NT2/D1 (cell line): ENCODE data around the gene DAPK2.

ENCODE experiments used
- DNase-seq: peaks from one replicate; pipeline ENCODE4 v3.0.0-alpha.2; 2011; ENCODE audit warnings: low read depth, low spot score
- H3K27me3 ChIP-seq: 2 replicates; pipeline ENCODE4 v1.6.0; 2011; ENCODE audit warnings: mild to moderate bottlenecking; ENCODE audit not compliant: insufficient read length, insufficient read depth
- H3K36me3 ChIP-seq: 2 replicates; pipeline ENCODE4 v1.6.1; 2011; ENCODE audit warnings: mild to moderate bottlenecking, low read length, mixed read lengths; ENCODE audit not compliant: insufficient read depth, insufficient read length
- H3K4me1 ChIP-seq: 2 replicates; pipeline ENCODE4 v1.5.1; 2011; ENCODE audit not compliant: insufficient read depth, insufficient read length
- H3K4me3 ChIP-seq: 2 replicates; pipeline ENCODE4 v1.5.1; 2011; ENCODE audit warnings: low read depth; ENCODE audit not compliant: insufficient read length
- H3K9ac ChIP-seq: 2 replicates; pipeline ENCODE4 v1.6.0; 2011; ENCODE audit warnings: low read depth; ENCODE audit not compliant: insufficient read length
- H3K9me3 ChIP-seq: 2 replicates; pipeline ENCODE4 v1.5.1; 2011; ENCODE audit warnings: mild to moderate bottlenecking, low read length; ENCODE audit not compliant: insufficient read depth
- SUZ12 ChIP-seq: IDR thresholded peaks from 2 replicates; pipeline ENCODE4 v1.6.1; 2011; ENCODE audit not compliant: insufficient read length, insufficient read depth; ENCODE audit errors: extremely low read depth
- YY1 ChIP-seq: IDR thresholded peaks from 2 replicates; pipeline ENCODE4 v1.6.1; 2011; ENCODE audit not compliant: insufficient read length, insufficient read depth
- ZNF274 ChIP-seq: IDR thresholded peaks from 2 replicates; pipeline ENCODE4 v1.6.1; 2011; ENCODE audit warnings: mild to moderate bottlenecking, low read depth, low read length

DAPK2 gene

GRCh38 chr15:63977119-63977518 is 69.2 kb downstream of the DAPK2 start:
- Histone ChIP-seq H3K4me3 (no peak overlapping the region), H3K36me3 (no peaks in the 10 kb centered on the region), H3K9me3 (no peaks in the 10 kb centered on the region), H3K27me3 (no peaks in the 10 kb centered on the region), H3K9ac (no peak overlapping the region), H3K4me1 (peaks cover 8% of the 10 kb centered on the region)
- no peak for DNase-seq
- TF ChIP-seq SUZ12 = no peak
- TF ChIP-seq YY1 = no peak
- no peak for TF ChIP-seq ZNF274

DNA sequence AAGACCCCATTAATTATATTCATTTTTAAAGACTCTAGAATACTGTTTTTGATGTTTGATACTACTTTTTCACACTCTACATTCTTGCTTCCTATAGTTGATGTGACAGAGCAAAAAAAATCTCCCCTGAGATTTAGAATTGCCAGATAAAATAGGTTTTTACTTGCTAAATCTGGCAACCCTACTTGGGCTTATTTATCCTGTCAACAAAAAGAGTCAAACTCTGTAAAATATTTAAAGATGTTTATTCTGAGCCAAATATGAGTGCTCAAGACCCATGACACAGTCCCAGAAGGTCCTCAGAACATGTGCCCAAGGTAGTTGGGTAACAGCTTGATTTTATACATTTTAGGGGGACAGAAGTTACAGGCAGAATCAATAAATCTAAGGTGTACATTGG is 72.3 kb downstream of the DAPK2 start:
- Histone ChIP-seq H3K9ac (no peak overlapping the region), H3K36me3 (no peaks in the 10 kb centered on the region), H3K4me3 (no peak overlapping the region), H3K4me1 (peaks cover 8% of the 10 kb centered on the region), H3K27me3 (no peaks in the 10 kb centered on the region), H3K9me3 (no peaks in the 10 kb centered on the region)
- DNase-seq = no peak
- TF ChIP-seq YY1 (no peak), SUZ12 (no peak), ZNF274 (no peak)

DNA sequence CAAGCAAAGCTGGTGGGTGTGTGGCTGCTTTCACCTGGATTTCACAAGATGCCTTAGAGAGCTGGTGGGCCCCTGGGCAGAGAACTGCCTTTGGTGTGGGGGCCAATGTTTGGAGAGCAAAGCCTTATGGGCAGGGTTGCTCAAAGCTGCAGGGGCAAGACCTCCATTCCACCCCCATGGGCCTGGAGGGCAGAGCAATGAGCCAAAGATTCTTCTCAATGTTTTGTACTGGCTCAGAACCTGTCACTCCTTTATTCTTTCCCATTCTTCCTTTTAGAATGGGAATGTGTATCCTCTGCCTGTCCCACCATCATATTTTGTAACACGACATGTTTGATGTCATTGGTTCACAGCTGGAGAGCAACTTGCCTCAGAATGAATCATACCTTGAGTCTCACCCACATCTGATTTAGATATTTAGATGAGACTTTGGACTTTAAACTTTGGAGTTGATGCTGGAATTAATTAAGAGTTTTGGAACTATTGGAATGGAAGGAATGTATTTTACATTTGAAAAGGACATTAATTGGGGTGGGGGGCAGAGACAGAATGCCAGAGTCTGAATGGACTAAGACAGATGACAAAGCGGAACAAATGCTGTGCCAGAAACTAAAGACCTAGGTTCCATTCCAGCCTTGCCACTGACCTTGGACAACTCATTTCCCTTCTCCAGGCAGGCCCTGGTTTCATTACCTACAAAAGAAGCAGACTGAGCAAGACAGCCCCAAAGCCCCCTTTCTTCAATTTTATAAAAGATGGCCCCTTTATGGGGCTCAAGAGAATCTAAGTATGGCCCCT is 72.9 kb downstream of the DAPK2 start:
- H3K27me3 ChIP-seq = no peaks in the 10 kb centered on the region
- TF ChIP-seq SUZ12 (no peak), ZNF274 (no peak), YY1 (no peak)
- H3K36me3 ChIP-seq = no peaks in the 10 kb centered on the region
- no peak overlapping the region for H3K4me3 ChIP-seq
- no peak for DNase-seq
- peaks cover 5% of the 10 kb centered on the region for H3K4me1 ChIP-seq
- H3K9ac ChIP-seq = no peak overlapping the region
- H3K9me3 ChIP-seq = no peaks in the 10 kb centered on the region

DNA sequence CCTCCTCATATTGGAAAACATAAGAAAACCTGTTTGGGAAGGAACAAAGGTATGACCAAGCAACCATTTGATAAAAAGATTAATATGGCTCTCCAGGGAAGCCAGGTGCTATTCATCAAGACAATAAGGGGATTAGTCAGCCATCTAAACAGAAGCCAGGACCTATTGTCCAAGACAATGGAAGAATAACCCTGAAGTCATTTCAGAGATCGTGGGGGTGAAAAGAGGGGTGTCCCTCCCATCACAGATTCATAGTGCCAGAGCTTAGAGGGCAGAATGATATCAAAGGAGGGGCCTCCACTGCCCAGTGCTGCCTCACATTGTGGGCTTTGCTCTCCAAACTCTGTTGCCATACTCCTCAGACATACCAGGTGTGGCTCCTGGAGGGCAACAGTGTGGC is 73.5 kb downstream of the DAPK2 start:
- no peaks in the 10 kb centered on the region for H3K9me3 ChIP-seq
- H3K9ac ChIP-seq = no peak overlapping the region
- no peak overlapping the region for H3K4me3 ChIP-seq
- H3K4me1 ChIP-seq = peaks cover 4% of the 10 kb centered on the region
- no peaks in the 10 kb centered on the region for H3K27me3 ChIP-seq
- no peaks in the 10 kb centered on the region for H3K36me3 ChIP-seq
- DNase-seq = peak; percentile 58
- TF ChIP-seq YY1 = no peak

GRCh38 chr15:63971904-63972303 is 74.4 kb downstream of the DAPK2 start:
- Histone ChIP-seq H3K27me3 (no peaks in the 10 kb centered on the region), H3K9ac (no peak overlapping the region), H3K4me1 (peaks cover 4% of the 10 kb centered on the region), H3K4me3 (no peak overlapping the region), H3K36me3 (no peaks in the 10 kb centered on the region), H3K9me3 (no peaks in the 10 kb centered on the region)
- no peak for DNase-seq
- TF ChIP-seq YY1 (no peak), ZNF274 (no peak), SUZ12 (no peak)

GRCh38 chr15:63971427-63971805 is 74.9 kb downstream of the DAPK2 start:
- H3K9ac ChIP-seq = no peak overlapping the region

GRCh38 chr15:63970621-63971426 is 75.5 kb downstream of the DAPK2 start:
- Histone ChIP-seq H3K36me3 (no peaks in the 10 kb centered on the region), H3K4me1 (peaks cover 4% of the 10 kb centered on the region), H3K9ac (no peak overlapping the region), H3K4me3 (no peak overlapping the region), H3K9me3 (no peaks in the 10 kb centered on the region), H3K27me3 (no peaks in the 10 kb centered on the region)
- DNase-seq = no peak
- TF ChIP-seq YY1 = no peak
- no peak for TF ChIP-seq ZNF274
- TF ChIP-seq SUZ12 = no peak

More at GRCh38 chr15:63971427-63971805, 74.9 kb downstream of the DAPK2 start:
- Histone ChIP-seq H3K4me1 (peaks cover 4% of the 10 kb centered on the region), H3K36me3 (no peaks in the 10 kb centered on the region), H3K9me3 (no peaks in the 10 kb centered on the region), H3K4me3 (no peak overlapping the region), H3K27me3 (no peaks in the 10 kb centered on the region)
- TF ChIP-seq ZNF274 = no peak
- no peak for DNase-seq
